Neuronal stem cell (in vitro differentiated cells): ENCODE measurements around the gene VTI1A.

ENCODE experiments used
- DNase-seq: peaks from one replicate; pipeline ENCODE4 v3.0.0-alpha.2; 2013; ENCODE audit warnings: low spot score
- H2AFZ ChIP-seq: one replicate; pipeline ENCODE4 v1.6.1; 2013; ENCODE audit warnings: mild to moderate bottlenecking, low read length, inconsistent platforms
- H2AK5ac ChIP-seq: 2 replicates; pipeline ENCODE4 v1.6.1; 2013; ENCODE audit warnings: low read depth, mild to moderate bottlenecking, inconsistent platforms, low read length, moderate library complexity, mixed read lengths
- H2BK120ac ChIP-seq: 2 replicates; pipeline ENCODE4 v1.6.1; 2013; ENCODE audit warnings: low read depth, mild to moderate bottlenecking, inconsistent platforms, low read length, moderate library complexity, mixed read lengths
- H2BK12ac ChIP-seq: one replicate; pipeline ENCODE4 v1.6.1; 2013; ENCODE audit warnings: low read length, inconsistent platforms
- H2BK15ac ChIP-seq: 2 replicates; pipeline ENCODE4 v1.6.1; 2013; ENCODE audit warnings: mild to moderate bottlenecking, low read length, inconsistent platforms, mixed read lengths
- H2BK5ac ChIP-seq: one replicate; pipeline ENCODE4 v1.6.1; 2013; ENCODE audit warnings: inconsistent platforms, mild to moderate bottlenecking, low read length, moderate library complexity
- H3K14ac ChIP-seq: one replicate; pipeline ENCODE4 v1.6.1; 2013; ENCODE audit warnings: low read length, inconsistent platforms
- H3K18ac ChIP-seq: 2 replicates; pipeline ENCODE4 v1.6.1; 2013; ENCODE audit warnings: low read length, inconsistent platforms
- H3K23ac ChIP-seq: 2 replicates; pipeline ENCODE4 v1.6.1; 2013; ENCODE audit warnings: low read depth, mild to moderate bottlenecking, mixed read lengths, low read length, inconsistent platforms; ENCODE audit not compliant: poor library complexity
- H3K27ac ChIP-seq: replicated peaks from 3 replicates; pipeline ENCODE4 v1.5.1; 2013; ENCODE audit warnings: low read length, inconsistent platforms
- H3K27me3 ChIP-seq, 3 experiments: 2 replicates each; pipeline ENCODE4 v1.6.1; 2013; ENCODE audit warnings: low read length in 3 of 3, mild to moderate bottlenecking in 2 of 3, inconsistent platforms in 1 of 3, low read depth in 1 of 3, mixed read lengths in 1 of 3, moderate library complexity in 1 of 3; ENCODE audit not compliant: control insufficient read depth in 3 of 3, insufficient read depth in 3 of 3
- H3K36me3 ChIP-seq, 2 donors: replicated peaks in 1 of 2; 2 replicates each; pipeline ENCODE4 v1.6.1; 2013; ENCODE audit warnings: low read length in 2 of 2; ENCODE audit not compliant: control insufficient read depth in 2 of 2, insufficient read depth in 2 of 2
- H3K4ac ChIP-seq: 2 replicates; pipeline ENCODE4 v1.6.1; 2013; ENCODE audit warnings: inconsistent platforms, mild to moderate bottlenecking, low read length, moderate library complexity
- H3K4me1 ChIP-seq, 2 donors: 1 replicate in 1 of 2; 2 replicates in 1 of 2; pipeline ENCODE4 v1.6.1; 2013; ENCODE audit warnings: low read length in 2 of 2, low read depth in 1 of 2; ENCODE audit not compliant: control insufficient read depth in 2 of 2, insufficient read depth in 1 of 2
- H3K4me2 ChIP-seq: one replicate; pipeline ENCODE4 v1.6.1; 2013; ENCODE audit warnings: mild to moderate bottlenecking, low read length, inconsistent platforms; ENCODE audit not compliant: insufficient read depth, poor library complexity, severe bottlenecking
- H3K4me3 ChIP-seq, 2 donors: 2 replicates each; pipeline ENCODE4 v1.5.1; 2013; ENCODE audit warnings: low read length in 2 of 2, mild to moderate bottlenecking in 2 of 2, inconsistent platforms in 1 of 2, moderate library complexity in 1 of 2
- H3K79me1 ChIP-seq: one replicate; pipeline ENCODE4 v1.6.1; 2013; ENCODE audit warnings: low read depth, mild to moderate bottlenecking, inconsistent platforms, low read length, moderate library complexity
- H3K9ac ChIP-seq: one replicate; pipeline ENCODE4 v1.6.1; 2013; ENCODE audit warnings: mild to moderate bottlenecking, low read depth, low read length, inconsistent platforms; ENCODE audit not compliant: poor library complexity
- H3K9me3 ChIP-seq, 2 donors: replicated peaks in 1 of 2; 2 replicates each; pipeline versions ENCODE3 to v1.6.1; 2013; ENCODE audit warnings: low read length in 2 of 2, mild to moderate bottlenecking in 2 of 2, inconsistent platforms in 1 of 2, low read depth in 1 of 2, mixed read lengths in 1 of 2, moderate library complexity in 1 of 2; ENCODE audit not compliant: control insufficient read depth in 2 of 2, insufficient read depth in 1 of 2
- H4K8ac ChIP-seq: one replicate; pipeline ENCODE4 v1.6.1; 2013; ENCODE audit warnings: low read depth, mild to moderate bottlenecking, inconsistent platforms, low read length, moderate library complexity
- H4K91ac ChIP-seq: one replicate; pipeline ENCODE4 v1.6.1; 2013; ENCODE audit warnings: low read length, low read depth, mild to moderate bottlenecking, inconsistent platforms; ENCODE audit not compliant: poor library complexity
- WGBS, 2 donors: extraction: QIAGEN DNeasy Blood & Tissue Kit; methylation state at CpG; one replicate each; pipeline ENCODE4 v1.1.7; 2013; ENCODE audit warnings: missing lambda C conversion rate in 2 of 2, mixed read lengths in 1 of 2; ENCODE audit not compliant: insufficient read length in 2 of 2, insufficient replicate concordance in 1 of 2; ENCODE audit errors: extremely low coverage in 2 of 2; 5-methylcytosine and 5-hydroxymethylcytosine counted together

The VTI1A gene

GRCh38 chr10:112562809-112563663 is 116.0 kb downstream of the VTI1A start:
- Histone ChIP-seq H3K4ac (no peak overlapping the region), H3K4me1 (peaks cover 11 to 14% of the 10 kb centered on the region in 2 donors), H2BK5ac (no peak overlapping the region), H3K18ac (no peak overlapping the region), H3K14ac (no peak overlapping the region), H3K27ac (no peak overlapping the region), H4K91ac (no peak overlapping the region), H3K9me3 (no peaks in the 10 kb centered on the region), H2BK12ac (no peak overlapping the region), H2BK120ac (no peak overlapping the region), H2BK15ac (no peak overlapping the region), H2AK5ac (no peak overlapping the region), H3K27me3 (no peaks in the 10 kb centered on the region), H3K9ac (no peak overlapping the region), H2AFZ (no peak overlapping the region), H3K4me3 (no peak overlapping the region), H3K4me2 (no peak overlapping the region), H3K36me3 (no peaks in the 10 kb centered on the region), H3K79me1 (no peaks in the 10 kb centered on the region), H3K23ac (no peak overlapping the region), H4K8ac (no peak overlapping the region)
- no CpG with 5 or more reads among the region's 16 CpGs for WGBS, 2 donors
- peak; percentile 23 for DNase-seq

GRCh38 chr10:112564337-112564736 is 117.3 kb downstream of the VTI1A start:
- WGBS, 2 donors, result no CpG with 5 or more reads among the region's 2 CpGs

GRCh38 chr10:112565434-112566053 is 118.5 kb downstream of the VTI1A start:
- Histone ChIP-seq H2BK5ac (no peak overlapping the region), H3K9me3 (no peaks in the 10 kb centered on the region), H3K79me1 (no peaks in the 10 kb centered on the region), H2AK5ac (no peak overlapping the region), H2BK15ac (no peak overlapping the region), H2AFZ (no peak overlapping the region), H3K14ac (no peak overlapping the region), H3K4ac (no peak overlapping the region), H3K4me3 (no peak overlapping the region), H3K27ac (no peak overlapping the region), H3K27me3 (no peaks in the 10 kb centered on the region), H4K91ac (no peak overlapping the region), H3K36me3 (no peaks in the 10 kb centered on the region), H4K8ac (no peak overlapping the region), H3K18ac (no peak overlapping the region), H3K4me1 (peaks cover 5 to 6% of the 10 kb centered on the region in 2 donors), H3K23ac (no peak overlapping the region), H2BK12ac (no peak overlapping the region), H3K9ac (no peak overlapping the region), H3K4me2 (no peak overlapping the region), H2BK120ac (no peak overlapping the region)
- peak; percentile 58 for DNase-seq
- WGBS, 2 donors, result no CpG with 5 or more reads among the region's 4 CpGs

More at GRCh38 chr10:112564337-112564736, 117.3 kb downstream of the VTI1A start:
- H3K79me1 ChIP-seq, result no peaks in the 10 kb centered on the region
- H3K14ac ChIP-seq, result no peak overlapping the region
- no peak for DNase-seq
- peaks cover 8 to 11% of the 10 kb centered on the region in 2 donors for H3K4me1 ChIP-seq
- no peak overlapping the region for H3K18ac ChIP-seq
- H3K27me3 ChIP-seq, result no peaks in the 10 kb centered on the region
- H3K27ac ChIP-seq, result no peak overlapping the region
- H2BK15ac ChIP-seq, result no peak overlapping the region
- H2BK5ac ChIP-seq, result no peak overlapping the region
- no peak overlapping the region for H2AK5ac ChIP-seq
- no peaks in the 10 kb centered on the region for H3K36me3 ChIP-seq
- H3K23ac ChIP-seq, result no peak overlapping the region
- no peak overlapping the region for H3K9ac ChIP-seq
- no peak overlapping the region for H3K4me2 ChIP-seq
- no peak overlapping the region for H4K8ac ChIP-seq
- no peak overlapping the region for H4K91ac ChIP-seq
- no peak overlapping the region for H2AFZ ChIP-seq
- H2BK120ac ChIP-seq, result no peak overlapping the region
- H3K4me3 ChIP-seq, result no peak overlapping the region
- no peaks in the 10 kb centered on the region for H3K9me3 ChIP-seq
- no peak overlapping the region for H2BK12ac ChIP-seq
- H3K4ac ChIP-seq, result no peak overlapping the region

- no peak for DNase-seq
- H4K8ac ChIP-seq, result no peak overlapping the region
- no peaks in the 10 kb centered on the region for H3K36me3 ChIP-seq
- no peak overlapping the region for H3K4me2 ChIP-seq
- no peak overlapping the region for H4K91ac ChIP-seq
- no peak overlapping the region for H2BK5ac ChIP-seq
- H3K14ac ChIP-seq, result no peak overlapping the region
- H3K23ac ChIP-seq, result no peak overlapping the region
- no CpG with 5 or more reads among the region's 3 CpGs for WGBS, 2 donors
- no peak overlapping the region for H2AK5ac ChIP-seq
- H3K27me3 ChIP-seq, result no peaks in the 10 kb centered on the region
- H3K4ac ChIP-seq, result no peak overlapping the region
- no peak overlapping the region for H3K18ac ChIP-seq
- H2BK15ac ChIP-seq, result no peak overlapping the region
- no peak overlapping the region for H3K9ac ChIP-seq
- H3K27ac ChIP-seq, result no peak overlapping the region
- H3K9me3 ChIP-seq, result no peaks in the 10 kb centered on the region
- H2BK12ac ChIP-seq, result no peak overlapping the region
- no peak overlapping the region for H3K4me3 ChIP-seq
- H2BK120ac ChIP-seq, result no peak overlapping the region
- no peak overlapping the region for H2AFZ ChIP-seq
- H3K79me1 ChIP-seq, result no peaks in the 10 kb centered on the region
- peaks cover 0 to 1% of the 10 kb centered on the region in 2 donors for H3K4me1 ChIP-seq
These were observed 123.6 kb downstream of the VTI1A start for GRCh38 chr10:112570585-112570984.
